NT2/D1 (cell line): Measurements from ENCODE around the gene TMEM233.

Source experiments
- DNase-seq: peaks from one replicate; pipeline ENCODE4 v3.0.0-alpha.2; 2011; ENCODE audit warnings: low read depth, low spot score
- H3K27me3 ChIP-seq: 2 replicates; pipeline ENCODE4 v1.6.0; 2011; ENCODE audit warnings: mild to moderate bottlenecking; ENCODE audit not compliant: insufficient read length, insufficient read depth
- H3K36me3 ChIP-seq: 2 replicates; pipeline ENCODE4 v1.6.1; 2011; ENCODE audit warnings: mild to moderate bottlenecking, low read length, mixed read lengths; ENCODE audit not compliant: insufficient read depth, insufficient read length
- H3K4me1 ChIP-seq: 2 replicates; pipeline ENCODE4 v1.5.1; 2011; ENCODE audit not compliant: insufficient read depth, insufficient read length
- H3K4me3 ChIP-seq: 2 replicates; pipeline ENCODE4 v1.5.1; 2011; ENCODE audit warnings: low read depth; ENCODE audit not compliant: insufficient read length
- H3K9ac ChIP-seq: 2 replicates; pipeline ENCODE4 v1.6.0; 2011; ENCODE audit warnings: low read depth; ENCODE audit not compliant: insufficient read length
- H3K9me3 ChIP-seq: 2 replicates; pipeline ENCODE4 v1.5.1; 2011; ENCODE audit warnings: mild to moderate bottlenecking, low read length; ENCODE audit not compliant: insufficient read depth
- SUZ12 ChIP-seq: IDR thresholded peaks from 2 replicates; pipeline ENCODE4 v1.6.1; 2011; ENCODE audit not compliant: insufficient read length, insufficient read depth; ENCODE audit errors: extremely low read depth
- YY1 ChIP-seq: IDR thresholded peaks from 2 replicates; pipeline ENCODE4 v1.6.1; 2011; ENCODE audit not compliant: insufficient read length, insufficient read depth
- ZNF274 ChIP-seq: IDR thresholded peaks from 2 replicates; pipeline ENCODE4 v1.6.1; 2011; ENCODE audit warnings: mild to moderate bottlenecking, low read depth, low read length

The TMEM233 gene

DNA sequence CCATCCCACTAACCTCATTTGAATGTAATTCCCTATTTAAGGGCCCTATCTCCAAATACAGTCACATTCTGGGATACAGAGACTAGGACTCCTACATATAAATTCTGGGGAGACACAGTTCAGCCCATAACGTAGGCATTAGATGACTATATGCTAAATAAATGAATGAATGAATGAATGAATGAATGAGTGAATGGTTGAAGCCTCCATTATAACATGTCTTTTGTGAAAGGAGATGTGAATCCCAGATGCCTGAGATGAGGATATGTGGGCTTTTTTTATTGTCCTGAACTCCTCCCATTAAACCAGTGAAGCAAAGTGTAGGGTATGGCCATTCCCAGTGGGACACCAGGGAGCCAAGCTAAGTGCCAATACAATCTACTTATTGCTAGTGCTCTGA, 20.5 kb upstream of the TMEM233 start:
- no peaks in the 10 kb centered on the region for H3K27me3 ChIP-seq
- no peak overlapping the region for H3K9ac ChIP-seq
- no peaks in the 10 kb centered on the region for H3K9me3 ChIP-seq
- TF ChIP-seq SUZ12 (no peak), YY1 (no peak), ZNF274 (no peak)
- no peaks in the 10 kb centered on the region for H3K4me1 ChIP-seq
- H3K4me3 ChIP-seq, result no peak overlapping the region
- H3K36me3 ChIP-seq, result no peaks in the 10 kb centered on the region
- no peak for DNase-seq

DNA sequence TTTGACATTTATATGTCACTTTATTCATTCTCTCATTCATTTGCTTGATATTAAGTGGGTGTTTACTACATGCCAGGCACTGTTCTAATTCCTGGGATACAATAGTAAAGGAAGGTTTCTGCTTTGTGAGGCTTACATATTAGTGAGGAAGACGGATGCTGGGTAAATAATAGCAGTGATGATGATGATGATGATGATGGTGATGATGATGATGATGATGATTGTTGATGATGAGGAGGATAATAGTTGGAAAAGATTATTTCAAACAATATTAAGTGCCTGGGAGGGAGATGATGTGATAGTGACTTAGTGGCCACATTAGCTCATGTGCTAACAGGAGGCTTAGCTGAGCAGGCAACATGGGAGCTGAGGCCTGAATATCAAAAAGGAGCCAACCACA, 19.3 kb upstream of the TMEM233 start:
- H3K4me1 ChIP-seq, result no peaks in the 10 kb centered on the region
- H3K27me3 ChIP-seq, result no peaks in the 10 kb centered on the region
- no peak overlapping the region for H3K4me3 ChIP-seq
- DNase-seq, result no peak
- no peak overlapping the region for H3K9ac ChIP-seq
- no peaks in the 10 kb centered on the region for H3K9me3 ChIP-seq
- H3K36me3 ChIP-seq, result no peaks in the 10 kb centered on the region
- no peak for TF ChIP-seq SUZ12
- TF ChIP-seq ZNF274, result no peak
- no peak for TF ChIP-seq YY1

GRCh38 chr12:119576118-119576810, 17.3 kb upstream of the TMEM233 start:
- Histone ChIP-seq H3K9ac (no peak overlapping the region), H3K9me3 (no peaks in the 10 kb centered on the region), H3K4me3 (no peak overlapping the region), H3K36me3 (no peaks in the 10 kb centered on the region), H3K27me3 (no peaks in the 10 kb centered on the region), H3K4me1 (no peaks in the 10 kb centered on the region)
- TF ChIP-seq SUZ12 (no peak), ZNF274 (no peak), YY1 (no peak)
- DNase-seq, result no peak

- no peak overlapping the region for H3K9ac ChIP-seq
- no peak for TF ChIP-seq YY1
- no peak for TF ChIP-seq SUZ12
- no peak for TF ChIP-seq ZNF274
- H3K36me3 ChIP-seq, result no peaks in the 10 kb centered on the region
- H3K27me3 ChIP-seq, result no peaks in the 10 kb centered on the region
- no peak for DNase-seq
- H3K4me1 ChIP-seq, result no peaks in the 10 kb centered on the region
- H3K4me3 ChIP-seq, result no peak overlapping the region
- no peaks in the 10 kb centered on the region for H3K9me3 ChIP-seq
These were observed 16.7 kb upstream of the TMEM233 start for GRCh38 chr12:119576915-119577314.

DNA sequence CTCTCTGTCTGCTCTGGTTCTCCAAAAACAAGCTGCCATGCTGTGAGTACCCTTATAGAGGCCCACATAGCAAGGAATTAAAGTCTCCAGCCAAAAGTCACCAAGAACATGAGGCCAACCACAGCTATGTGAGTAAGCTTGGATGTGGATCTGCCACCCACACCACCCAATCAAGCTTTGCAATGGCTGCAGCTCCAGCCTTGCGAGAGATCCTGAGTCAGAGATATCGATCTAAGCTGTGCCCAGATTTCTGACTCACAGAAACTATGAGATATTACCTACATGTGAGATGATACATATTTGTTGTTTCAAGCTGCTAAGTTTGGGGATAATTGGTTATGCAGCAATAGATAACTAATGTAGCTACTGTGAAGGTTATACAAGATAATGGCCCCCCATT, 15.5 kb upstream of the TMEM233 start:
- no peak for TF ChIP-seq YY1
- TF ChIP-seq ZNF274, result no peak
- no peak for TF ChIP-seq SUZ12
- DNase-seq, result no peak

GRCh38 chr12:119589097-119589496, 4.5 kb upstream of the TMEM233 start:
- DNase-seq, result no peak
- Histone ChIP-seq H3K4me1 (no peaks in the 10 kb centered on the region), H3K36me3 (no peaks in the 10 kb centered on the region), H3K9me3 (no peaks in the 10 kb centered on the region), H3K27me3 (peaks cover 39% of the 10 kb centered on the region), H3K9ac (no peak overlapping the region), H3K4me3 (no peak overlapping the region)
- TF ChIP-seq SUZ12, result no peak
- no peak for TF ChIP-seq YY1
- TF ChIP-seq ZNF274, result no peak

More for the DNA sequence above, 15.5 kb upstream of the TMEM233 start:
- Histone ChIP-seq H3K27me3 (no peaks in the 10 kb centered on the region), H3K36me3 (no peaks in the 10 kb centered on the region), H3K4me3 (no peak overlapping the region), H3K4me1 (no peaks in the 10 kb centered on the region), H3K9ac (no peak overlapping the region), H3K9me3 (no peaks in the 10 kb centered on the region)

GRCh38 chr12:119589634-119590033, 3.9 kb upstream of the TMEM233 start:
- H3K36me3 ChIP-seq, result no peaks in the 10 kb centered on the region
- no peak overlapping the region for H3K9ac ChIP-seq
- no peak for TF ChIP-seq SUZ12
- no peak for TF ChIP-seq ZNF274
- no peak for TF ChIP-seq YY1
- no peak for DNase-seq
- no peak overlapping the region for H3K4me3 ChIP-seq
- no peaks in the 10 kb centered on the region for H3K9me3 ChIP-seq
- H3K27me3 ChIP-seq, result peaks cover 44% of the 10 kb centered on the region
- no peaks in the 10 kb centered on the region for H3K4me1 ChIP-seq

GRCh38 chr12:119592232-119592631, 1.3 kb upstream of the TMEM233 start:
- peaks cover 70% of the 10 kb centered on the region for H3K27me3 ChIP-seq
- no peaks in the 10 kb centered on the region for H3K9me3 ChIP-seq
- H3K4me3 ChIP-seq, result no peak overlapping the region
- H3K36me3 ChIP-seq, result no peaks in the 10 kb centered on the region
- H3K9ac ChIP-seq, result no peak overlapping the region
- no peak for TF ChIP-seq YY1
- TF ChIP-seq ZNF274, result no peak
- no peak for TF ChIP-seq SUZ12
- DNase-seq, result no peak
- no peaks in the 10 kb centered on the region for H3K4me1 ChIP-seq
